Breast epithelium (tissue), 4 donors: ENCODE results near the gene SYNJ2. TPM values are rescaled to one million over a fixed set of nuclear protein-coding genes. Genes with fewer than 3 reads are reported as not detected.

Experiments used
- DNase-seq, 2 donors: peaks; one replicate each; pipeline ENCODE4 v3.0.0-alpha.2; 2019; ENCODE audit warnings: low spot score in 2 of 2
- H3K27ac ChIP-seq, 2 donors: fragments of 200-600 bp; sonication (generic) in 1 of 2; one replicate each; pipeline ENCODE4 v1.5.1; 2016 to 2019; ENCODE audit warnings: mild to moderate bottlenecking in 1 of 2
- H3K27me3 ChIP-seq, 2 donors: fragments of 200-600 bp; sonication (generic) in 1 of 2; one replicate each; pipeline versions ENCODE4 v1.5.1 to v1.6.0; 2017 to 2019; ENCODE audit warnings: control low read depth in 1 of 2, mild to moderate bottlenecking in 1 of 2
- H3K36me3 ChIP-seq: fragments of 200-600 bp; one replicate; pipeline ENCODE4 v1.5.1; 2019
- H3K4me1 ChIP-seq, 2 donors: fragments of 200-600 bp; sonication (generic); one replicate each; pipeline ENCODE4 v1.5.1; 2016 to 2019; ENCODE audit warnings: control low read depth in 1 of 2
- H3K4me3 ChIP-seq, 3 donors: fragments of 200-600 bp; sonication (generic); 1 replicate in 2 of 3; 2 replicates in 1 of 3; pipeline ENCODE4 v1.5.1; 2016 to 2019; ENCODE audit warnings: mild to moderate bottlenecking in 3 of 3, moderate library complexity in 2 of 3
- H3K9me3 ChIP-seq, 2 donors: fragments of 200-600 bp; sonication (generic) in 1 of 2; one replicate each; pipeline ENCODE4 v1.5.1; 2016 to 2019; ENCODE audit warnings: control low read depth in 1 of 2
- POLR2A ChIP-seq: fragments of 450-650 bp; IDR thresholded peaks from one replicate; pipeline ENCODE4 v1.6.1; 2016; ENCODE audit warnings: antibody characterized with exemption, mild to moderate bottlenecking, moderate library complexity
- POLR2AphosphoS5 ChIP-seq, 3 donors: sonication (generic); formaldehyde crosslinking; IDR thresholded peaks; one replicate each; pipeline ENCODE4 v1.6.1; 2017; ENCODE audit warnings: antibody characterized with exemption in 3 of 3
- intact Hi-C: fragments of 100-400 bp; cut with DNase I; formaldehyde crosslinking; loops from one replicate; pipeline ENCODE4 v1.15.1; 2023; ENCODE audit warnings: low total_unique reads
- total RNA-seq, 3 donors: library from RNA; depleted of rRNA; stranded (reverse); fragments of >200 nt; gene quantifications; one replicate each; pipeline ENCODE4 v1.1.0, GENCODE V29; 2016
- TF ChIP-seq, protein P1 (sequence below), 3 donors: fragments of 450-650 bp; IDR thresholded peaks; one replicate each; pipeline ENCODE4 v1.5.1; 2016 to 2017; ENCODE audit warnings: antibody characterized with exemption in 3 of 3, mild to moderate bottlenecking in 3 of 3, moderate library complexity in 3 of 3

The SYNJ2 gene
- total RNA-seq, 3 donors from 2014 or later, result 3.0 to 20.2 (median 15.7) TPM

DNA sequence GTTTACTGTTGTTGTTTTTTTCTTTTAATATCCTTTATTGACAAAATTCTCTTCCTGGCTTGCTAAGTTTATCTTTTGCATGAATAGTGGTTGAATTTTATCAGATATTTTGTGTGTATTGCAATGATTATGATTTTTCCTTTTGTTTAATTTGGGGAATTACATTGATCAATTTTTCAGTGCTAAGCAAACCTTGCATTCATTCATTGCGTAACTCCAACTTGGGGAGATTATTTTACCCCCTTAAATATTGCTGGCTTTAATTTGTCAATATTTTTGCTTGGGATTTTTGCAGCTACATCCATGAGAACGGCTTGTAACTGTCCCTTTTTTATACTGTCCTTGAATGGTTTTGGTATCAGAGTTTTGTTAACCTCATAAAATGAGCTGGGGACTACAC, 123.0 kb downstream of the SYNJ2 start:
- Histone ChIP-seq H3K36me3 (no peaks in the 10 kb centered on the region), H3K9me3 (no peaks in the 10 kb centered on the region), H3K4me3 (no peak overlapping the region), H3K27ac (no peak overlapping the region), H3K4me1 (no peaks in the 10 kb centered on the region), H3K27me3 (no peaks in the 10 kb centered on the region)
- intact Hi-C loops, result no loop called here
- TF ChIP-seq POLR2A, result no peak
- TF ChIP-seq POLR2AphosphoS5 (IDR thresholded peaks at IDR 0.05), result no peak
- TF ChIP-seq, protein P1, sequence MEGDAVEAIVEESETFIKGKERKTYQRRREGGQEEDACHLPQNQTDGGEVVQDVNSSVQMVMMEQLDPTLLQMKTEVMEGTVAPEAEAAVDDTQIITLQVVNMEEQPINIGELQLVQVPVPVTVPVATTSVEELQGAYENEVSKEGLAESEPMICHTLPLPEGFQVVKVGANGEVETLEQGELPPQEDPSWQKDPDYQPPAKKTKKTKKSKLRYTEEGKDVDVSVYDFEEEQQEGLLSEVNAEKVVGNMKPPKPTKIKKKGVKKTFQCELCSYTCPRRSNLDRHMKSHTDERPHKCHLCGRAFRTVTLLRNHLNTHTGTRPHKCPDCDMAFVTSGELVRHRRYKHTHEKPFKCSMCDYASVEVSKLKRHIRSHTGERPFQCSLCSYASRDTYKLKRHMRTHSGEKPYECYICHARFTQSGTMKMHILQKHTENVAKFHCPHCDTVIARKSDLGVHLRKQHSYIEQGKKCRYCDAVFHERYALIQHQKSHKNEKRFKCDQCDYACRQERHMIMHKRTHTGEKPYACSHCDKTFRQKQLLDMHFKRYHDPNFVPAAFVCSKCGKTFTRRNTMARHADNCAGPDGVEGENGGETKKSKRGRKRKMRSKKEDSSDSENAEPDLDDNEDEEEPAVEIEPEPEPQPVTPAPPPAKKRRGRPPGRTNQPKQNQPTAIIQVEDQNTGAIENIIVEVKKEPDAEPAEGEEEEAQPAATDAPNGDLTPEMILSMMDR (IDR thresholded peaks at IDR 0.05), result no peak
- no peak for DNase-seq

DNA sequence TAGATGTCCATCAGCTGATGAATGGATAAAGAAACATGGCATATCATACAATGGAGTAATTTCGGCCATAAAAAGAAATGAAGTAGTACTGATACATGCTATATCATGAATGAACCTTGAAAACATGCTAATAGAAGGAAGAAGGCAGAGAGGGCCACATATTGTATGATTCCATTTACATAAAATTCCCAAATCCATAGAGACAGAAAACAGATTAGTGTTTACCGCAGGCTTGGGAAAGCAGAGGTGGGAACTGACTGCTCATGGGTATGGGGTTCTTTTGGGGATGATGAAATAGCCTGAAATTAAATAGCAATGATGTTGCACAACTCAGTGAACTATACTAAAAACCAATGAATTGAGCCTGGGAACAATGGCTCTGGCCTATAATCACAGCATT, 128.1 kb downstream of the SYNJ2 start:
- TF ChIP-seq POLR2AphosphoS5 (IDR thresholded peaks at IDR 0.05) (no peak), POLR2A (no peak)
- TF ChIP-seq, protein P1 (IDR thresholded peaks at IDR 0.05), result no peak
- Histone ChIP-seq H3K36me3 (no peaks in the 10 kb centered on the region), H3K9me3 (no peaks in the 10 kb centered on the region), H3K27me3 (no peaks in the 10 kb centered on the region), H3K27ac (no peak overlapping the region), H3K4me3 (no peak overlapping the region), H3K4me1 (no peaks in the 10 kb centered on the region)
- intact Hi-C loops, result no loop called here
- DNase-seq, result no peak

DNA sequence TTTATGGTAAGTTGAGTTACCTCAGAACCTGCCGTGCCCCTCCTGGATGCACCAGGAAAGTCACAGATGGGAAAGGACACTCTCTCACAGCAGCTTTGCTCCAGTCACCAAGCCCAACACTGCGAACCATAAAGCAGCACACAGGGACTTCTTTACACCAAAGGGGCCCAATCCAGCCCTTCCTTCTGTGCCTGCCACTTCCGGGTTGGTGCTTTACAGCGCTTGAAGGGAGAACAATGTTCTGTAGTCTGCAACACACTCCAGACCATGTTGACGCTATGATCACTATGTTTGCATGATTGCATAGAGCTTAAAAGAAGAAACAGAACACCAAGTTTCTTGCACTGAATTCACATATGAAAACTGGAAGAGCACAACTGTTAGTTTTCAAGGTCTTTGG, 129.3 kb downstream of the SYNJ2 start:
- no peak overlapping the region for H3K27ac ChIP-seq
- H3K27me3 ChIP-seq, result no peaks in the 10 kb centered on the region
- H3K36me3 ChIP-seq, result no peaks in the 10 kb centered on the region
- no peaks in the 10 kb centered on the region for H3K4me1 ChIP-seq
- no peak for DNase-seq
- TF ChIP-seq POLR2A (no peak), POLR2AphosphoS5 (IDR thresholded peaks at IDR 0.05) (no peak)
- TF ChIP-seq, protein P1 (IDR thresholded peaks at IDR 0.05), result no peak
- no peaks in the 10 kb centered on the region for H3K9me3 ChIP-seq
- H3K4me3 ChIP-seq, result no peak overlapping the region
- intact Hi-C loops, result no loop called here

DNA sequence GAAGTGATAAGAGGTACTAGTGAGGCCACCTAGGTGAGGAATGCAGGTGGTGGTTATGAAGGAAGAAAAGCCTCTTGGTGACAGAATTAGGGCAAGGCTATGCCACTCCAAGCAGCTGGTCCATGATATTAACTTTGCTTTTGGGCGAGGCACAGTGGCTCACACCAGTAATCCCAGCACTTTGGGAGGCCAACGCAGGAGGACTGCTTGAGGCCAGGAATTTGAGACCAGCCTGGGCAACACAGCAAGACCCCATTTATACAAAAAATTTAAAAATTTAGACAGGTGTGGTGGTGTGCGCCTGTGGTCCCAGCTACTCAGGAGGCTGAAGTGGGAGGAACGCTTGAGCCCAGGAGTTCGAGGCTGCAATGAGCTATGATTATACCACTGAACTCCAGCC, 130.3 kb downstream of the SYNJ2 start:
- TF ChIP-seq POLR2AphosphoS5 (IDR thresholded peaks at IDR 0.05) (no peak), POLR2A (no peak)
- TF ChIP-seq, protein P1 (IDR thresholded peaks at IDR 0.05), result no peak
- Histone ChIP-seq H3K27ac (no peak overlapping the region), H3K36me3 (peaks cover 5% of the 10 kb centered on the region), H3K4me1 (no peaks in the 10 kb centered on the region), H3K9me3 (no peaks in the 10 kb centered on the region), H3K4me3 (no peak overlapping the region), H3K27me3 (no peaks in the 10 kb centered on the region)
- intact Hi-C loops, result no loop called here
- DNase-seq, result no peak

DNA sequence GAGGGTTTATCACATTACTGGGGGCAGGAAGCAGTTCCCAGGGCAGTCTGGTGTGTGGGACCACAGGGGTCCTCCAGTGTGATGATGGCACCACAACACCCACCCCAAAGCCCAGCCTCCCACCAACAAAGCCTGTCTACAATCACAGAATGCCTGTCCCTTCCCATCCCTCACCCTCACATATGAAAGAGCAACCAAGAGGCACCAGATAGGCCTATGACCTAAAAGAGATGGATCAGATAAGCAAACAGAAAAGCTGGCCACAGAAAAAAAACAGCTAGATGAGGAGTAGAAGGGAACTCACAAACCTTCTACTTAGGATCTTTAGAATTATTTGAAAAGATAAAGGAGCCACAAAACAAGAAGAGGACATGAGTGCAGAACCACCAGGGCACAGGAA, 132.1 kb downstream of the SYNJ2 start:
- H3K9me3 ChIP-seq, result no peaks in the 10 kb centered on the region
- no peaks in the 10 kb centered on the region for H3K4me1 ChIP-seq
- intact Hi-C loops, result no loop called here
- no peaks in the 10 kb centered on the region for H3K27me3 ChIP-seq
- no peak for DNase-seq
- TF ChIP-seq POLR2A (no peak), POLR2AphosphoS5 (IDR thresholded peaks at IDR 0.05) (no peak)
- TF ChIP-seq, protein P1 (IDR thresholded peaks at IDR 0.05), result no peak
- no peak overlapping the region for H3K27ac ChIP-seq
- H3K4me3 ChIP-seq, result no peak overlapping the region
- peaks cover 5% of the 10 kb centered on the region for H3K36me3 ChIP-seq
